ENCODE measurements around the gene MAP2.

Gene MAP2

GRCh38 chr2:209638346-209638745 is 214.5 kb downstream of the MAP2 start:
- no peak for DNase-seq (ENCODE audit: low read depth in 1 of 2, low spot score in 1 of 2)

- DNase-seq (ENCODE audit: low read depth in 1 of 2, low spot score in 1 of 2) = no peak
Measured at GRCh38 chr2:209640358-209640757, 216.5 kb downstream of the MAP2 start.

DNA sequence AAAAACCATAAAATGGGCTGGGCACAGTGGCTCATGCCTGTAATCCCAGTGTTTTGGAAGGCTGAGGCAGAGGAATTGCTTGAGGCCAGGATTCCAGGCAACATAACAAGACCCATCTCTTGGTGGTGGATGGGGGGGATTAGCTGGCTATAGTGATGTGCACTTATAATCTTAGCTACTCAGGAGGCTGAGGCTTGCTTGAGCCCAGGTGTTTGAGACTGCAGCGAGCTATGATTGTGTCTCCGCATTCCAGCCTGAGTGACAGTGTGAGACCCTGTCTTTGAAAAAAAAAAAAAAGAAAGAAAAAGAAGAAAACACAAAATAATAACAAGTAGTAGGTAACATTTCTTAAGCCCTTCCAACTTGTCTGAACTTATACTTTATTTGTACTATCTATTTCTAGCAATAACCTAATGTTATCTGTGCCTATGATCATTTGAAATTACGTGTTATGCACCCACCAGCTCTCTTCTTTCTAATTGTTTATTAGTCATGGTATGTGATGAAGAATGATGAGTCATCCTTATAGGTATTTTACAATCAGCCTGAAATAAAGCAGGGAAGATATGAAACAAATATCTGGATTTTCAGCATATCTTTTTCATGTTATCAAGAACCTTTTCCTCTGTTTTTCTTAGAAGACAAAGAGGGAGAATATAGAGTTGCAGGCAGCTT is 218.4 kb downstream of the MAP2 start:
- DNase-seq (ENCODE audit: low read depth in 1 of 2, low spot score in 1 of 2) = no peak

- DNase-seq (ENCODE audit: low read depth in 1 of 2, low spot score in 1 of 2) = no peak
Measured at GRCh38 chr2:209644842-209645241, 221.0 kb downstream of the MAP2 start.

DNA sequence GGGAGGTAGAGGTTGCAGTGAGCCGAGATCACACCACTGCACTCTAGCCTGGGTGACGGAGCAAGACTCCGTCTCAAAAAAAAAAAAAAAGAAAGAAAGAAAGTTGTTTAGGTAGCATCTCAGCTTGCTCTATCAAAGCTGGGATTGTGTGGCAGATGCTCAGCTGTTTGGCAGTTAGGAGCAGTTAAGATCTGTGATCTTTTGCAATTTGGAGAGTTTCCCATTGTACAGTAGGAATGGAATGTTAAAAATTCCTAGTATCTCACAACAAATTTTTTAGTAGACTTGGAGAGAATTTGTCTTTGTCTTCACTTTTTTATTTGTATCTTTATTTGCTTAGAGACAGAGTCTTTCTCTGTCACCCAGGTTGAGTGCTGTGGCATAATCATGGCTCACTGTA is 224.9 kb downstream of the MAP2 start:
- DNase-seq (ENCODE audit: low read depth in 1 of 2, low spot score in 1 of 2) = no peak

DNA sequence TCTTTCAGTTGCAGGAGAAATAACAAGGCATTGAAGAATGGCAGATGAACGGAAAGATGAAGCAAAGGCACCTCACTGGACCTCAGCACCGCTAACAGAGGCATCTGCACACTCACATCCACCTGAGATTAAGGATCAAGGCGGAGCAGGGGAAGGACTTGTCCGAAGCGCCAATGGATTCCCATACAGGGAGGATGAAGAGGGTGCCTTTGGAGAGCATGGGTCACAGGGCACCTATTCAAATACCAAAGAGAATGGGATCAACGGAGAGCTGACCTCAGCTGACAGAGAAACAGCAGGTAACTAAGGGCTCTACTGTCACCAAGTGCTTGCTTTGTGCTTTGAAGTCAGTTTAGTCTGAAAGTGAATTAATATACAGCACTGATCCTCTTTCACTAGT is 229.3 kb downstream of the MAP2 start:
- DNase-seq (ENCODE audit: low read depth in 1 of 2, low spot score in 1 of 2) = no peak

- no peak for DNase-seq (ENCODE audit: low read depth in 1 of 2, low spot score in 1 of 2)
Measured at GRCh38 chr2:209661286-209661894, 237.5 kb downstream of the MAP2 start.

- no peak for DNase-seq (ENCODE audit: low read depth in 1 of 2, low spot score in 1 of 2)
Measured at GRCh38 chr2:209662021-209662420, 238.2 kb downstream of the MAP2 start.

GRCh38 chr2:209663139-209663538 is 239.3 kb downstream of the MAP2 start:
- no peak for DNase-seq (ENCODE audit: low read depth in 1 of 2, low spot score in 1 of 2)

GRCh38 chr2:209663656-209664055 is 239.8 kb downstream of the MAP2 start:
- no peak for DNase-seq (ENCODE audit: low read depth in 1 of 2, low spot score in 1 of 2)

DNA sequence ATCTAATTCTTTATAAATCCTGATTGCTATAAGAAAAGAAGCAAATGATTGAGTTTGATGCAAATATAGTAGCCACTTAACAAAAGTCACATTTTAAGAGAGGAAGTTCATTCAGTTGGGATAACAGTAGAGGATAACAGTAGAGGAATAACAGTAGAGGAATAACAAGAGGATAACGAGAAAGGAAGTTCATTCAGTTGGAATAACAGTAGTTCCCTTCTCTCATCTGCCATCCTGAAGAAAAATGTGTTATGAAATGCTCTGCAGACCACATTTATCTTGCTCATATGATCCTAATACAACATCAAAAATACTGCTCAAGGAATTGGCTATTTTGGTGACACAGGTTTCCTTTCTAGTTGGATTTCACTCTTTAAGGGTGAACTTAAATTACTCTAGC is 242.4 kb downstream of the MAP2 start:
- DNase-seq (ENCODE audit: low read depth in 1 of 2, low spot score in 1 of 2) = no peak

GRCh38 chr2:209671020-209671680 is 247.3 kb downstream of the MAP2 start:
- DNase-seq (ENCODE audit: low read depth in 1 of 2, low spot score in 1 of 2) = no peak

GRCh38 chr2:209673811-209674210 is 250.0 kb downstream of the MAP2 start:
- no peak for DNase-seq (ENCODE audit: low read depth in 1 of 2, low spot score in 1 of 2)

GRCh38 chr2:209680596-209680995 is 256.7 kb downstream of the MAP2 start:
- no peak for DNase-seq (ENCODE audit: low read depth in 1 of 2, low spot score in 1 of 2)

DNA sequence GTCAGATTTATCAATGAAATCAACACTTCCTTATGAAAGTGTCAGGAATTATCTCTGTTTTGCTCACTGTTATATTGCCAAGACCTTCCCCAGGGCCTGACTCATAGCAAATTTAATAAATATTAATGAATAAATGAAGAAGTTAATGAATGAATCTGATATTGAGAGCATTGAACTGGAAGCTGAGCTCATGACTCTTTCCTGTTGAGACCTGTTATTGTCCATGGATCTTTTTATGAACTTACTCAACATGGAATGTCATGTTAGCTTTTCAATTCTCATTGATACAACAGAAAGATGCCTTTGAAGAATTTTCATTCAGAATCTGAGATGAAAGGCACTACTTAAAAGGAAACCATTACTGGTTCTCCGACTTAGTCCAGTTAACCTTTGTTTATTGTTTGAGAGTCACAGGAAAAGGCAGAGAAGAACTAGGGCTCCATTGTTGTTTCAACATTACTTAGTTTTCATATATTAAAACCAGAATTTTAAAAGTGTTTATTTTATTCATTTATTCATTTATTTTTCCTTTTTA is 257.4 kb downstream of the MAP2 start:
- no peak for DNase-seq (ENCODE audit: low read depth in 1 of 2, low spot score in 1 of 2)

DNA sequence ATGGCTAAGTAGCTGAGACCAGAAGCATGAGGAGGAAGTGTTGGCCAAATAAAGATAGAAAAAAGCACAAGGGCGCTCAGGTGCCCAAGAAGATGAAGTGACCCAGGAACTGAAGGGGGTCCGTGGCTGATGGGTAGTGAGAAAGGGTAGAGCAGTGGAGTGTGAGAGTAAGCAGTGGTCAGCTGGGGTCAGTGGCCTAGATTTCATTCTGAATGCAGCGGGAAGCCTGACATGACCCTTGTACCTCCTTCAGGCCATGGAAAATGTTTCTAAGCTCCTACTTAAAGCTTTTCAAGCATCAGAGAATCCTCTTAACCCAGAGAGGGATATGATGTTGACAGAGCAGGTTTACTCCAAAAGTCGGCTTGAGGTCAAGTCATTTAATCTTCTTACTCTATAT is 258.8 kb downstream of the MAP2 start:
- DNase-seq (ENCODE audit: low read depth in 1 of 2, low spot score in 1 of 2) = no peak

DNA sequence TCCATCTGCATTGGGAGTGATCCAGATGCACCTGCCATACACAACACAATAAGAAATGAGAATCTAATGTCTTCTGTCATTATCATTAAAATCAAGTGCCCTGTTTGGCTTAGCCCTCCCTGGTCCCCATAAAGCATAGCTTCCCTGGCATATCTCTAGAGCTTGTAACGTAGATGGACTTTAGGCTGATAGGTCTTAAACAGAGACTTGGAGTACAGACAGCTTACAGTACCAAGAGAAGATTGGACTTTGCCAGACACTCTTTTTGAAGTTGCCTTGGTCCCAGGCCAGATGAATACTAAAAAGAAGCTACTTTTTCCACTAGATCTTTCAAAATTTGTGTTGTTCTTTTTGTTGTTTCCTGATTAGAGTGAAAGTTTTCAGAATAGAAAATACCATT is 261.5 kb downstream of the MAP2 start:
- no peak for DNase-seq (ENCODE audit: low read depth in 1 of 2, low spot score in 1 of 2)

- no peak for DNase-seq (ENCODE audit: low read depth in 1 of 2, low spot score in 1 of 2)
Measured at GRCh38 chr2:209685963-209686362, 262.1 kb downstream of the MAP2 start.

GRCh38 chr2:209686448-209686847 is 262.6 kb downstream of the MAP2 start:
- DNase-seq (ENCODE audit: low read depth in 1 of 2, low spot score in 1 of 2) = no peak

- no peak for DNase-seq (ENCODE audit: low read depth in 1 of 2, low spot score in 1 of 2)
Measured at GRCh38 chr2:209687323-209687969, 263.6 kb downstream of the MAP2 start.

GRCh38 chr2:209688385-209688784 is 264.5 kb downstream of the MAP2 start:
- no peak for DNase-seq (ENCODE audit: low read depth in 1 of 2, low spot score in 1 of 2)

All from activated CD4-positive, alpha-beta T cell treated with anti-CD3 and anti-CD28 coated beads, Interleukin-2, amount 50 U/mL, for 24 hours (primary cell).